Right lobe of liver (tissue), 4 donors: ENCODE measurements around the gene RDX.

Source experiments
- CTCF ChIP-seq, 4 donors: fragments of 200-600 bp in 3 of 4; fragments of 450-650 bp in 1 of 4; IDR thresholded peaks; one replicate each; pipeline versions ENCODE4 v1.5.1 to v1.8.0; 2016 to 2022; ENCODE audit warnings: antibody characterized with exemption in 4 of 4, mild to moderate bottlenecking in 2 of 4
- POLR2A ChIP-seq: fragments of 450-650 bp; IDR thresholded peaks from one replicate; pipeline ENCODE4 v1.6.1; 2017; ENCODE audit warnings: antibody characterized with exemption, mild to moderate bottlenecking
- donor health status: DM: no; HTN: no; CAD: no.
- donor health status: DM: no; HTN: no; CAD: no.
- donor health status: DM: no; HTN: yes; CAD: no.

- TF ChIP-seq CTCF (IDR thresholded peaks at IDR 0.05) (no peak), POLR2A (no peak)
These were observed 33.0 kb upstream of the RDX start for GRCh38 chr11:110329445-110329844.
